Renal cortex interstitium (tissue), 11 donors: Measurements from ENCODE around the gene RPTOR. TPM values are rescaled to one million over a fixed set of nuclear protein-coding genes. Genes with fewer than 3 reads are reported as not detected.

Experiments
- DNase-seq, 11 donors: peaks; one replicate each; pipeline ENCODE4 v3.0.0-alpha.2; 2013; ENCODE audit warnings: low read depth in 9 of 11, low spot score in 4 of 11; ENCODE audit errors: extremely low read depth in 1 of 11
- polyA plus RNA-seq, 3 donors: library from polyadenylated mRNA; unstranded; fragments of 120-200 nt; gene quantifications; one replicate each; pipeline ENCODE4 v1.2.1, GENCODE V29; 2013; ENCODE audit not compliant: insufficient read length in 3 of 3

Gene RPTOR
- polyA plus RNA-seq, 3 donors: 17.2 to 22.5 (median 21.4) TPM

GRCh38 chr17:80649672-80650330 is 105.2 kb downstream of the RPTOR start:
- DNase-seq: no peak

GRCh38 chr17:80650331-80650672 is 105.7 kb downstream of the RPTOR start:
- no peak for DNase-seq

DNA sequence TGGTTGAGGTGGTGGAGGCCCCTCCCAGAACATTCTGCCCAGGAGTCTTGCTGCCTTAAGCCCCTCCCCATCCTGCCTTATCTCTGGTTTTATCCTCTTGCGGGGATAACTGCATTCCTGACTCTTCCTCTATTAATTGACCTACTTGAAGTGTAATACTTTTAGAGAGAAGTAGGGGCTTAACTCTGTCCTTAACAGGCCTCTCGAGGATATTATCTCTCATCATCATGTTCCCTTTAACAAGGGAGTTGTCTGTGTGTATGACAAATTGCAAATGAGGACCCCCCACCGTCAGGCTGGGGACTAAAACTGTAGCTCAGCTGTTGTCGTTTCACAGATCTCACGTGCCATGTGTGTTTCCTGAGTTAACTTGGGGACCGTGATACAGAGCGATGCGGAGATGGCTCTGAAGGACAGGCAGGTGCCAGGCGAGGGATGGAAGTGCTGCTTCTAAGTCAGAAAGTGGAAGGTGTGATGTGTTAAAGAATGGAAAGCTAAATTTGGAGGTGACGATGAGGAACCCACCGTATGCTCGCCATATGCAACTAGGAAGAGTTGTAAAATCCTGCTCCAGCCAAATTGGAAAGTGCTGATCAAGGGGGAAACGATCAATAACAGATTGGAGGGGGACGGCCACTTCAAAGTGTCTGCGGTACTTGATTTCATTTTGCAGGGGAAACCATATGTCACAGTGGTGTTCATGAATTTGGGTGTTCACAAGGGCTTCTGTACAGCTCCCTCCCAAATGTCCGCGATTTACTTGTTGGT is 106.3 kb downstream of the RPTOR start:
- DNase-seq: no peak

- DNase-seq: no peak
Measured at GRCh38 chr17:80652756-80653330, 108.2 kb downstream of the RPTOR start.

GRCh38 chr17:80653856-80654255 is 109.2 kb downstream of the RPTOR start:
- DNase-seq: no peak

- DNase-seq: no peak
Measured at GRCh38 chr17:80655608-80656007, 111.0 kb downstream of the RPTOR start.

- no peak for DNase-seq
Measured at GRCh38 chr17:80656590-80656989, 112.0 kb downstream of the RPTOR start.

DNA sequence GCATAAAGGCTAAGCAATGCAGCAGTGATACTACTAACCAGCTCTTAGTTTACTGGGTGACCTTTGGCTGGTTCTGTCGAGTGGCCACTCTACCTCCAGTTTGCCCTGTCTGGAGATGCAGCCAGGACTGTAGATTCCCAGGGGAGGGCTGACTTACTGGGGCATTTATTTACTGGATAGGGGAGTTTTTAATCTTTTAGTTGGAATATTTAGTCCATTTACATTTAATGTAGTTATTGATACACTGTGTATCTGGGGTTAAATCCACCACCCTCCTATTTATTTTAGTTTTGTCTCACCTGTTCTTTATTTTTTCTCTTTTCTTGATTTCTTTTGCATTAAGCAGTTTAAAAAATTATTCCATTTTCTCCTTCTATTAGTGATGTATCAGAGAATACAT is 112.9 kb downstream of the RPTOR start:
- DNase-seq: no peak

- no peak for DNase-seq
Measured at GRCh38 chr17:80658821-80659220, 114.2 kb downstream of the RPTOR start.

GRCh38 chr17:80659651-80660050 is 115.0 kb downstream of the RPTOR start:
- DNase-seq: no peak

- no peak for DNase-seq
Measured at GRCh38 chr17:80660527-80661198, 116.0 kb downstream of the RPTOR start.

GRCh38 chr17:80662557-80662956 is 117.9 kb downstream of the RPTOR start:
- DNase-seq: no peak

GRCh38 chr17:80663781-80664206 is 119.2 kb downstream of the RPTOR start:
- DNase-seq: no peak

- no peak for DNase-seq
Measured at GRCh38 chr17:80664217-80664790, 119.7 kb downstream of the RPTOR start.

GRCh38 chr17:80665792-80666191 is 121.2 kb downstream of the RPTOR start:
- no peak for DNase-seq

- DNase-seq: no peak
Measured at GRCh38 chr17:80666867-80667266, 122.2 kb downstream of the RPTOR start.

- no peak for DNase-seq
Measured at GRCh38 chr17:80667462-80668277, 123.0 kb downstream of the RPTOR start.

DNA sequence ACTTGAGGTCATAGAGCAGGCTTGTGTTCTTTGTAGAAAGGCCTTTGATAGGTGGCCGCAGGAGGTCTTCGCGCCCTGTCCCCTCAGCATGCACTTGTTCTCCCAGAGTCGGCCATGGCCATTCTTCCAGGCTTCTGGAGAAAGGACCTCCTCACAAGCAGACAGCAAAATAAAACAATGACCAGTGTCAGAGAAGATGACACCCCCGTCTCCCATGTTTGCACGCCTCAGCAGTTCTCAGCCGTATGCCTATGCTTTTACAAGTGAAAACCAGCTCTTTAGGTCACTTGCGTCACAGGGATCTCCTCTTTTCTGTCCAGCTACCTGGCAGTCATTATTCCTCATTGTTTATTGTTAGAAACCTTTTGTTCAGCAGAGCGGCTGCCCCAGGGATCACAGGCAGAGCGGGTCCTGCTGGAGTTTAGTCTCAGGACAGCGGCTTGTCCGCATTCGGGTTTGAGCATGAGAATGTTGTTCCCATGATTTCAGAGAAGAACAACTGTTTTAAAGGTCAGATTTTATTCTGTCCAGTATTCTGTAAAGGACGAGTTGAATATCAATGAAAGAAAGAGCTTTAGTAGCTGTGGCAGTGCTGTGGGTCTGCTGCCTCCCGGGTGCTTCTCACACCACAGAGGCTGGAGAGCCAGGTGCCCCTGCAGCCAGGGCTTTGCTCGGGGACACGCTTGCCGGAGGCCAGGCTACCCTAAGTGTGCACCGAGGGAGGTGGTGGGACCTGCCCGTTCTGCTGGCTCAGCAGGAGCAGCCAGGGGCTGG is 123.9 kb downstream of the RPTOR start:
- DNase-seq: no peak
